Hepatocyte (in vitro differentiated cells): ENCODE results near the gene WIPF3. TPM values are rescaled to one million over a fixed set of nuclear protein-coding genes. Genes with fewer than 3 reads are reported as not detected.

Experiments
- DNase-seq: peaks from one replicate; pipeline ENCODE4 v3.0.0-alpha.2; 2016; ENCODE audit warnings: low spot score
- H2AFZ ChIP-seq: fragments of 200-600 bp; sonication (generic); 2 replicates; pipeline ENCODE4 v1.6.0; 2016; ENCODE audit warnings: antibody characterized with exemption, mild to moderate bottlenecking
- H3K27ac ChIP-seq: fragments of 200-600 bp; sonication (generic); 2 replicates; pipeline ENCODE4 v1.5.1; 2016; ENCODE audit warnings: mild to moderate bottlenecking
- H3K27me3 ChIP-seq: fragments of 200-600 bp; sonication (generic); 2 replicates; pipeline ENCODE4 v1.6.1; 2016
- H3K36me3 ChIP-seq: fragments of 200-600 bp; sonication (generic); replicated peaks from 2 replicates; pipeline ENCODE4 v1.5.1; 2016; ENCODE audit warnings: low read depth; ENCODE audit not compliant: insufficient read depth
- H3K4me1 ChIP-seq: fragments of 200-600 bp; sonication (generic); 2 replicates; pipeline ENCODE4 v1.5.1; 2016; ENCODE audit warnings: mild to moderate bottlenecking, moderate library complexity; ENCODE audit not compliant: insufficient read depth
- H3K4me2 ChIP-seq: fragments of 200-600 bp; sonication (generic); 2 replicates; pipeline ENCODE4 v1.6.0; 2016
- H3K4me3 ChIP-seq: fragments of 200-600 bp; sonication (generic); 2 replicates; pipeline ENCODE4 v1.5.1; 2016; ENCODE audit warnings: mild to moderate bottlenecking
- H3K79me2 ChIP-seq: fragments of 200-600 bp; sonication (generic); 2 replicates; pipeline ENCODE4 v1.6.0; 2017; ENCODE audit warnings: mild to moderate bottlenecking
- H3K9me2 ChIP-seq: fragments of 200-600 bp; sonication (generic); replicated peaks from 2 replicates; pipeline ENCODE4 v1.6.0; 2017; ENCODE audit warnings: mild to moderate bottlenecking; ENCODE audit not compliant: insufficient read depth
- H3K9me3 ChIP-seq: fragments of 200-600 bp; sonication (generic); 2 replicates; pipeline ENCODE4 v1.5.1; 2016; ENCODE audit warnings: low read depth, mild to moderate bottlenecking
- H4K20me1 ChIP-seq: fragments of 200-600 bp; sonication (generic); 2 replicates; pipeline ENCODE4 v1.6.0; 2016; ENCODE audit warnings: mild to moderate bottlenecking; ENCODE audit not compliant: insufficient read depth, poor library complexity, severe bottlenecking
- EZH2 ChIP-seq: fragments of 200-600 bp; sonication (generic); IDR thresholded peaks from 2 replicates; pipeline ENCODE4 v1.6.1; 2016; ENCODE audit warnings: antibody characterized with exemption, mild to moderate bottlenecking, borderline replicate concordance
- EZH2phosphoT487 ChIP-seq: fragments of 200-600 bp; sonication (generic); IDR thresholded peaks from one replicate; pipeline ENCODE4 v1.6.1; 2018; ENCODE audit warnings: antibody characterized with exemption, mild to moderate bottlenecking, low read depth, moderate library complexity; ENCODE audit not compliant: unreplicated experiment, severe bottlenecking
- WGBS: methylation state at CpG from one replicate; pipeline ENCODE4 v1.1.6; 2016; ENCODE audit warnings: low lambda C conversion rate; ENCODE audit errors: missing lambda C conversion rate; 5-methylcytosine and 5-hydroxymethylcytosine counted together
- polyA plus RNA-seq: library from polyadenylated mRNA; unstranded; fragments of >200 nt; fragmentation: Nextera tagmentation; extraction: Ambion mirVana; gene quantifications from 2 replicates; pipeline ENCODE4 v1.2.1, GENCODE V29; 2016
- total RNA-seq: library from RNA; depleted of rRNA; stranded (reverse); fragments of >200 nt; gene quantifications from 2 replicates; pipeline ENCODE4 v1.2.3, GENCODE V29; 2014
- TF ChIP-seq, protein P1 (sequence below): fragments of 200-600 bp; sonication (generic); IDR thresholded peaks from 2 replicates; pipeline ENCODE4 v1.5.1; 2016; ENCODE audit warnings: antibody characterized with exemption, mild to moderate bottlenecking; ENCODE audit not compliant: poor library complexity

Gene WIPF3
- total and polyA plus RNA-seq, 2 experiments from 2014 or later: 0.98 to 2.4 TPM

DNA sequence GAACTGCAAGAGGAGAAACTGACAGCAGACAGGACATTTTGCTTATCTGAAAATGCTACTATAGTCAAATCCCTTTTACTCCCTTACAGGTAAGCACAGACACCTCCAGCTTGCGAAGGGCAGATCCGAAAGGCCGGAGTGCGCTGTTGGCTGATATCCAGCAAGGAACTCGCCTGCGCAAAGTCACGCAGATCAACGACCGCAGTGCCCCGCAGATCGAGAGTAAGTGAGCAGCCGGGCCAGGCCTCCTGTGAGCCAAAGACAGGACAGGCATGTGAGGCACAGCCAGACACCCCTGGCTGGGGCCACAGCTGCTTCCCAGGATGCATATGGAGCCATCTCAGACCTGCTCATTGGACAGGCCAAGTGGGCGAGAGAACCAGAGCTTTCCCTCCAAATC, 69.4 kb downstream of the WIPF3 start:
- no peaks in the 10 kb centered on the region for H4K20me1 ChIP-seq
- no peaks in the 10 kb centered on the region for H3K79me2 ChIP-seq
- DNase-seq: no peak
- H3K4me1 ChIP-seq: no peaks in the 10 kb centered on the region
- H3K36me3 ChIP-seq: no peaks in the 10 kb centered on the region
- TF ChIP-seq, protein P1, sequence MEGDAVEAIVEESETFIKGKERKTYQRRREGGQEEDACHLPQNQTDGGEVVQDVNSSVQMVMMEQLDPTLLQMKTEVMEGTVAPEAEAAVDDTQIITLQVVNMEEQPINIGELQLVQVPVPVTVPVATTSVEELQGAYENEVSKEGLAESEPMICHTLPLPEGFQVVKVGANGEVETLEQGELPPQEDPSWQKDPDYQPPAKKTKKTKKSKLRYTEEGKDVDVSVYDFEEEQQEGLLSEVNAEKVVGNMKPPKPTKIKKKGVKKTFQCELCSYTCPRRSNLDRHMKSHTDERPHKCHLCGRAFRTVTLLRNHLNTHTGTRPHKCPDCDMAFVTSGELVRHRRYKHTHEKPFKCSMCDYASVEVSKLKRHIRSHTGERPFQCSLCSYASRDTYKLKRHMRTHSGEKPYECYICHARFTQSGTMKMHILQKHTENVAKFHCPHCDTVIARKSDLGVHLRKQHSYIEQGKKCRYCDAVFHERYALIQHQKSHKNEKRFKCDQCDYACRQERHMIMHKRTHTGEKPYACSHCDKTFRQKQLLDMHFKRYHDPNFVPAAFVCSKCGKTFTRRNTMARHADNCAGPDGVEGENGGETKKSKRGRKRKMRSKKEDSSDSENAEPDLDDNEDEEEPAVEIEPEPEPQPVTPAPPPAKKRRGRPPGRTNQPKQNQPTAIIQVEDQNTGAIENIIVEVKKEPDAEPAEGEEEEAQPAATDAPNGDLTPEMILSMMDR: no peak
- TF ChIP-seq EZH2phosphoT487 (no peak), EZH2 (no peak)
- H3K9me2 ChIP-seq: no peaks in the 10 kb centered on the region
- H3K4me2 ChIP-seq: no peak overlapping the region
- H3K27ac ChIP-seq: no peak overlapping the region
- 92% methylated on average over 13 of the region's 13 CpGs for WGBS
- no peaks in the 10 kb centered on the region for H3K27me3 ChIP-seq
- H2AFZ ChIP-seq: no peak overlapping the region
- H3K4me3 ChIP-seq: no peak overlapping the region
- no peaks in the 10 kb centered on the region for H3K9me3 ChIP-seq

DNA sequence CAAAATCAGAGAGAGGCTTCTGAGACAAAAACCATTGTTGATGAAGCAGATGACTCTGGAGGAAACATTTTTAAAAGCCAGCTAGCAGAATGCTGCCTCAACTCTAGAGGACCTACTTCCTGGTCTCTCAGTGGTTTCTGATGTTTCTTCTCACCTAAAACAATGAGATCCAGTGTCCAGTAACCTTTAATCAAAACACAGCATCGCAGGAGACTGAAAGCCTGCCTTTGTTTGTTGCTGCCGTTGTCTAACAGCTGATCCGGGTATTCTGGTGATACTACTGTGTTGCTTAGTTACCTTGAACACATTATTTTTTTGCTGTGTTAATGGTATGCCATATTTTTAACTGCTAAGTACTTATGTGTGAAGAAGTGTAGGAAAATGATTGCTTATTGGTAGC, 70.9 kb downstream of the WIPF3 start:
- no peak overlapping the region for H2AFZ ChIP-seq
- H3K9me2 ChIP-seq: no peaks in the 10 kb centered on the region
- no peaks in the 10 kb centered on the region for H3K27me3 ChIP-seq
- WGBS: 78% methylated on average over 3 of the region's 3 CpGs
- H3K27ac ChIP-seq: no peak overlapping the region
- H3K4me3 ChIP-seq: no peak overlapping the region
- TF ChIP-seq, protein P1: no peak
- TF ChIP-seq EZH2phosphoT487 (no peak), EZH2 (no peak)
- no peaks in the 10 kb centered on the region for H3K4me1 ChIP-seq
- DNase-seq: no peak
- H3K79me2 ChIP-seq: no peaks in the 10 kb centered on the region
- H4K20me1 ChIP-seq: no peaks in the 10 kb centered on the region
- H3K9me3 ChIP-seq: no peaks in the 10 kb centered on the region
- no peak overlapping the region for H3K4me2 ChIP-seq
- H3K36me3 ChIP-seq: no peaks in the 10 kb centered on the region

DNA sequence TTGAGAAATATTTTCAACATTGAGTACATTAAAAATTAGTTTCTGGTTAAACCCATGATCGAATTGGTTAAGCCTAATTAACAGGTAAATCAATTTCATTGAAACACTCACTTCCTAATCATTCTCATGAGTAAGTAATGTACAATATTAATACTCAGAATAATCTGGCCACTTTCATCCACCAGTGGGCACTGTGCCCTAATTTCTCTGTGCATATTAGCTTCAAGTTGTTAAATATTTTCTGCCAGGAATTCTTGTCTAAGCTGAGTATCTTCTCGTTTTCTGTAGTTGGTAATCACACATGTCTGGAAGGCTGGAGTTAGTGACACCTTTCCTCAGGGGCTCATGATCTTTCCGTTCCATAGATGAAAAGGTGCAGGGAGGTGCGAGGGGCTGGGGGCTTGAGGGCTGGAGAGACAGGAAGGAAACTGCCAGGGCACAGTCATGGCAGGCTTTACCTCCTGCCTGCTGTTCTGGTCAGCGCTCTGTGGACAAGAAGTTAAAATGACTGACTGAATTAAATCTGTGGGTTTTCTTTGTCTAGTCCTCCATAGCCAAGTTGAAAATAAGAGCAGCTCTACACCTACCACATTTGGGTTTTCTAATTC, 71.9 kb downstream of the WIPF3 start:
- no peaks in the 10 kb centered on the region for H3K9me2 ChIP-seq
- H2AFZ ChIP-seq: no peak overlapping the region
- no peaks in the 10 kb centered on the region for H4K20me1 ChIP-seq
- peak; percentile 35 for DNase-seq
- H3K27me3 ChIP-seq: no peaks in the 10 kb centered on the region
- H3K27ac ChIP-seq: no peak overlapping the region
- no peaks in the 10 kb centered on the region for H3K36me3 ChIP-seq
- no peak overlapping the region for H3K4me3 ChIP-seq
- H3K4me2 ChIP-seq: no peak overlapping the region
- TF ChIP-seq EZH2 (no peak), EZH2phosphoT487 (no peak)
- TF ChIP-seq, protein P1: peak; percentile 59
- H3K79me2 ChIP-seq: no peaks in the 10 kb centered on the region
- no peaks in the 10 kb centered on the region for H3K9me3 ChIP-seq
- WGBS: 75% methylated on average over 5 of the region's 5 CpGs
- no peaks in the 10 kb centered on the region for H3K4me1 ChIP-seq

DNA sequence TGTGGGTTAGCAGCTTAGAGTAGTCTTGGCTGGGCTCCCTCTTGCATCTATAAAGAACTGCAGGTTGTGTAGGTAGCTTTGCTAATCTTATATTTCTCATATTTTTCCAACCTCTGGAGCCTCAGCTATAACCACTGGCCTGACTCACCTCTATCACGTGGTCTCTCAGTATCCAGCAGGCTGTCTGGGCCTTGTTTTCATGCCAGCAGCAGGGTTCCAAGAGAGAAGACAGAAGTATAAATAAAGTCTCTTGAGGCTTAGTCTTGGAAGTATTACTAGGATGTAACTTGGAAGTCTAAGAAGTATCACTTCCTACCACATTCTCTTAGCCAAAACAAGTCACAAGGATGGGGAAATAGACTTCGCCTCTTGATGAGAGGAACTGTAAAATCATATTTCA, 73.3 kb downstream of the WIPF3 start:
- Histone ChIP-seq H3K36me3 (no peaks in the 10 kb centered on the region), H3K9me2 (no peaks in the 10 kb centered on the region), H3K27me3 (no peaks in the 10 kb centered on the region), H3K79me2 (no peaks in the 10 kb centered on the region), H2AFZ (no peak overlapping the region), H3K4me1 (peaks cover 4% of the 10 kb centered on the region), H3K27ac (no peak overlapping the region), H4K20me1 (no peaks in the 10 kb centered on the region), H3K4me3 (no peak overlapping the region), H3K4me2 (no peak overlapping the region), H3K9me3 (no peaks in the 10 kb centered on the region)
- WGBS: 85% methylated on average over 2 of the region's 2 CpGs
- no peak for DNase-seq
- TF ChIP-seq EZH2: no peak
- TF ChIP-seq, protein P1: no peak
- no peak for TF ChIP-seq EZH2phosphoT487
